OCI-LY3 (cell line): ENCODE data around the gene SPSB1.

ENCODE experiments used
- H2AFZ ChIP-seq: fragments of 200-600, 300-600 bp; shearing (Covaris generic); 2 replicates; pipeline ENCODE4 v1.6.0; 2014; ENCODE audit warnings: antibody characterized with exemption, low read depth, low read length
- H3K27ac ChIP-seq: fragments of 200-600, 300-600 bp; sonication (generic); 2 replicates; pipeline ENCODE4 v1.5.1; 2014; ENCODE audit warnings: mild to moderate bottlenecking, low read length, moderate library complexity, mixed read lengths
- H3K27me3 ChIP-seq: fragments of 200-600, 300-600 bp; sonication (generic); 2 replicates; pipeline ENCODE4 v1.6.1; 2014; ENCODE audit warnings: low read depth, low read length, mixed read lengths
- H3K36me3 ChIP-seq: fragments of 200-600, 300-600 bp; sonication (generic); replicated peaks from 2 replicates; pipeline ENCODE3; 2014; ENCODE audit warnings: low read depth, low read length, mixed read lengths
- H3K4me1 ChIP-seq: fragments of 300-600, 200-600 bp; sonication (generic); 2 replicates; pipeline ENCODE4 v1.6.1; 2014; ENCODE audit warnings: low read length, mixed read lengths
- H3K4me2 ChIP-seq: fragments of 200-600, 300-600 bp; sonication (generic); 2 replicates; pipeline ENCODE4 v1.6.1; 2014; ENCODE audit warnings: low read length, mixed read lengths
- H3K4me3 ChIP-seq: fragments of 300-600, 200-600 bp; sonication (generic); 2 replicates; pipeline ENCODE4 v1.5.1; 2014; ENCODE audit warnings: antibody characterized with exemption, mild to moderate bottlenecking, low read length, moderate library complexity
- H3K79me2 ChIP-seq: fragments of 300-600, 200-600 bp; shearing (Covaris generic); 2 replicates; pipeline ENCODE4 v1.6.1; 2014; ENCODE audit warnings: mild to moderate bottlenecking, low read length, mixed read lengths
- H3K9ac ChIP-seq: fragments of 300-600, 200-600 bp; shearing (Covaris generic); 2 replicates; pipeline ENCODE4 v1.6.0; 2014; ENCODE audit warnings: mild to moderate bottlenecking, low read length, moderate library complexity
- H3K9me3 ChIP-seq: fragments of 200-600, 300-600 bp; shearing (Covaris generic); 2 replicates; pipeline ENCODE4 v1.6.1; 2014; ENCODE audit warnings: low read length, mixed read lengths; ENCODE audit not compliant: insufficient read depth
- H4K20me1 ChIP-seq: fragments of 200-600, 300-600 bp; sonication (generic); 2 replicates; pipeline ENCODE4 v1.6.1; 2016; ENCODE audit warnings: low read length, mixed read lengths; ENCODE audit not compliant: insufficient read depth
- EZH2phosphoT487 ChIP-seq: fragments of 200-600 bp; shearing (Covaris generic); IDR thresholded peaks from 2 replicates; pipeline ENCODE4 v1.6.1; 2018; ENCODE audit warnings: antibody characterized with exemption, mixed run types, low read depth
- TF ChIP-seq, protein P1 (sequence below): fragments of 200-600, 300-600 bp; sonication (generic); IDR thresholded peaks from 2 replicates; pipeline ENCODE4 v1.5.1; 2014; ENCODE audit warnings: antibody characterized with exemption, low read length, low read depth

Gene SPSB1

DNA sequence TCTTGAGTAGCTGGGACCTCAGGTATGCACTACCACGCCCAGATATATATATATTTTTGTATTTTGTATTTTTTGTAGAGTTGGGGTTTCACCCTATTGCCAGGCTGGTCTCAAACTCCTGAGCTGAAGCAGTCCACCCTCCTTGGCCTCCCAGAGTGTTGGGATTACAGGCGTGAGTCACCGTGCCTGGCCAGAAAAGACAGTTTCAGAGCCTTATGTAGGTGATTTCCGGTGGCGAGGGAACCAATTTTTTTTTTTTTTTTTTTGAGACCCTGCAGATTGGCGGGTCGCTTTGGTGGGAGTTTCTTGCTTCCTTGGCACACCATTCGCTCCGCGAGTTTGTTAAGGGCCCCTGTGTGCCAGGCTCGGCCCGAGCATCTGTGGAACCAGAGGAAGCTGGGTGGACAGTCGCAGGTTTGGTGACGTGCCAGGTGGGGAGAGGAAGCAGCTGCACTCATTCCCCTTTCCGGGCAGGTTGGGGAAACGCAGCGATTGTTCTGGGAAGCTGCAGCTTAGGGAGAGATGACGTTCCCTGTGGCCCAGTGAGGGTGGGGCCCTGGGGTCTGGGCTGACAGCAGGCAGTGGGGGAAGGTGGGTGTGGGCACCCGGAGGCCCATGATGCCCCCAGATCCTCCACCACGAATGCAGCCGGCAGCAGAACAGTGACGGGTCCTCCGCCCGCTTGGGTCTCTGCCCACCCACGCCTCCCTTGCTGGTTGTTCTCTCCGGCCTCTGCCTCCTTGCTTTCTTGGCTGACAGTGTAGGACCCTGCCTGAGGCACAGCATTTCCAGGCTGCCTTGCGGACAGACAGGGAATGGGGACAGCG is 25.1 kb downstream of the SPSB1 start:
- no peaks in the 10 kb centered on the region for H3K36me3 ChIP-seq
- no peak overlapping the region for H3K27ac ChIP-seq
- H3K9ac ChIP-seq: no peak overlapping the region
- H3K4me1 ChIP-seq: peaks cover 22% of the 10 kb centered on the region
- no peaks in the 10 kb centered on the region for H4K20me1 ChIP-seq
- TF ChIP-seq EZH2phosphoT487: no peak
- TF ChIP-seq, protein P1, sequence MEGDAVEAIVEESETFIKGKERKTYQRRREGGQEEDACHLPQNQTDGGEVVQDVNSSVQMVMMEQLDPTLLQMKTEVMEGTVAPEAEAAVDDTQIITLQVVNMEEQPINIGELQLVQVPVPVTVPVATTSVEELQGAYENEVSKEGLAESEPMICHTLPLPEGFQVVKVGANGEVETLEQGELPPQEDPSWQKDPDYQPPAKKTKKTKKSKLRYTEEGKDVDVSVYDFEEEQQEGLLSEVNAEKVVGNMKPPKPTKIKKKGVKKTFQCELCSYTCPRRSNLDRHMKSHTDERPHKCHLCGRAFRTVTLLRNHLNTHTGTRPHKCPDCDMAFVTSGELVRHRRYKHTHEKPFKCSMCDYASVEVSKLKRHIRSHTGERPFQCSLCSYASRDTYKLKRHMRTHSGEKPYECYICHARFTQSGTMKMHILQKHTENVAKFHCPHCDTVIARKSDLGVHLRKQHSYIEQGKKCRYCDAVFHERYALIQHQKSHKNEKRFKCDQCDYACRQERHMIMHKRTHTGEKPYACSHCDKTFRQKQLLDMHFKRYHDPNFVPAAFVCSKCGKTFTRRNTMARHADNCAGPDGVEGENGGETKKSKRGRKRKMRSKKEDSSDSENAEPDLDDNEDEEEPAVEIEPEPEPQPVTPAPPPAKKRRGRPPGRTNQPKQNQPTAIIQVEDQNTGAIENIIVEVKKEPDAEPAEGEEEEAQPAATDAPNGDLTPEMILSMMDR: no peak
- H3K27me3 ChIP-seq: no peaks in the 10 kb centered on the region
- H3K9me3 ChIP-seq: no peaks in the 10 kb centered on the region
- no peak overlapping the region for H3K4me3 ChIP-seq
- H2AFZ ChIP-seq: no peak overlapping the region
- no peaks in the 10 kb centered on the region for H3K79me2 ChIP-seq
- H3K4me2 ChIP-seq: peak overlapping the region; percentile 14; the same call in 1 of the 2 replicates

DNA sequence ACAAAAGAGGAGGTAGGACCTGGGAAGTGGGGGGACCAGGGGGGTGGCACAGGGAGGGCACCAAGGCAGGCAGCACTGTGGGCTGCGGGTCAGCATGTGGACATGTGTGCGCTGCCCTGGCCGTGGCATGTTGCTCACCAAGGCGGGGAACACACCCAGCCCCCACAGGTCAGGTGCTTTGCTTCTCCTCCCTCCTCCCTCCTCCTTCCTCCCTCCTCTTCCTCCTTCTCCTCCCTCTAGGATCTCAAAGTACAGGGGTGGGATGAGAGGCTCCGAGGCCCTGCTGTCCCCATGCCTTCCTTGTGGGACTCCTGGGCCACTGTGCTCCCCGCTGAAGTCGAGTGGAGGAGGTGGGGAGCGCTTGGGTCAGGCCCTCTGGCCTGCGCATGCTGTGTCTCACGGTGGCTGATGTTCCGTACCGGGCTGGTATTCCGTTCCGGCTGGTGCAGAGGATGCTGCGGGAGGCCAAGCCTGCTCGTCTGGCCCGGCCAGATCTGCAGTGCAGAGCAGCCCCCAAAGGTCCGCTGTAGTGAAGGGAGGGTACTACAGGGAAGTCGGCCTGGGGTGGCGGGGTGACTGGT is 26.6 kb downstream of the SPSB1 start:
- H3K9ac ChIP-seq: no peak overlapping the region
- no peak overlapping the region for H2AFZ ChIP-seq
- no peaks in the 10 kb centered on the region for H3K27me3 ChIP-seq
- no peak overlapping the region for H3K4me2 ChIP-seq
- no peaks in the 10 kb centered on the region for H4K20me1 ChIP-seq
- peaks cover 22% of the 10 kb centered on the region for H3K4me1 ChIP-seq
- no peaks in the 10 kb centered on the region for H3K36me3 ChIP-seq
- H3K4me3 ChIP-seq: no peak overlapping the region
- no peak overlapping the region for H3K27ac ChIP-seq
- H3K79me2 ChIP-seq: no peaks in the 10 kb centered on the region
- TF ChIP-seq, protein P1: no peak
- TF ChIP-seq EZH2phosphoT487: no peak
- H3K9me3 ChIP-seq: no peaks in the 10 kb centered on the region

DNA sequence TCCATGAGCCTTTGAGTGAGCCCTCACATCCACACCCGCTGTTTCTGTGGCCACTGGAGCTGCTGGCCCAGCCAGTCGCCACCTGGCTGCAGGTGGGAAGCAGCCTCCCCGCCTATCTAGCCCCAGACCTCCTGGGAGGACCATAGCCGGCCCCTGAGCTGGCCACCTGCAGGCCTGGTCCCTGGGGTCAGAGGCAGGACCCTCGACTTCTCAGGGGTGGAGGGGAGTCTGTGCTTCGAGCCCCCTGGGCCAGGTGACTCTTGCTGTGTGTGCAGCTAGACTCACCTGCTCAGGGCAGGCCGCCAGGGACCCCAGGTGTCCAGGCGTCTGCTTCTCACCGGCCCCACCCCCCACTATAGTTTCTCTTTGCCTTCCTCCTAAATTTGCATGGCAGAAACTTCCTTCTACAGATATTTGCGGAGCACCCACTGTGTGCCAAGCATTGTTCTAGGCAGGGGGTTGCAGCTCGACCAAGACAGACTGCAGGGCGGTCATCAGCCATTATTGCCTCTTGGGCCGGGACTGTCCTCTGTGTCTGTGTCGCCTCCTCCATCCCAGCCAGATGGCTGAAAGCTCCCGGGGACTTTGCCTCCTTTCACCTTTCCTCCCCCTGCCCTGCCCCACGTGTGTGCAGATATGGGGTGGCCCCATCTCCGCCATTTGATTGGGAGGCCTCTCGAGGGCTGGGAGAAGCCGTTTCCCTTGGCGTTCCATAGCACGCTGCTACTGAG is 27.3 kb downstream of the SPSB1 start:
- H3K4me2 ChIP-seq: peak overlapping the region; percentile 62
- H3K79me2 ChIP-seq: no peaks in the 10 kb centered on the region
- no peak overlapping the region for H3K27ac ChIP-seq
- no peaks in the 10 kb centered on the region for H3K36me3 ChIP-seq
- TF ChIP-seq, protein P1: no peak
- TF ChIP-seq EZH2phosphoT487: no peak
- no peaks in the 10 kb centered on the region for H4K20me1 ChIP-seq
- no peak overlapping the region for H2AFZ ChIP-seq
- H3K4me3 ChIP-seq: no peak overlapping the region
- H3K9me3 ChIP-seq: no peaks in the 10 kb centered on the region
- H3K27me3 ChIP-seq: no peaks in the 10 kb centered on the region
- H3K9ac ChIP-seq: no peak overlapping the region
- peaks cover 22% of the 10 kb centered on the region for H3K4me1 ChIP-seq
